Epithelial cell of proximal tubule (primary cell): ENCODE measurements around the gene CRAMP1. TPM values are rescaled to one million over a fixed set of nuclear protein-coding genes. Genes with fewer than 3 reads are reported as not detected.
"Not testable (repeated sequence)": the region's sequence is repeated elsewhere in the genome, so short reads cannot be mapped to it uniquely, and the experiment has no call there.

ENCODE experiments used
- DNase-seq: peaks from one replicate; pipeline ENCODE4 v3.0.0-alpha.2; 2011; ENCODE audit warnings: low read depth
- H3K4me3 ChIP-seq: 2 replicates; pipeline ENCODE4 v1.5.1; 2011; ENCODE audit warnings: low read depth, mild to moderate bottlenecking, low read length
- total RNA-seq: library from RNA; depleted of rRNA; stranded (reverse); fragments of >200 nt; gene quantifications from 2 replicates; pipeline ENCODE4 v1.2.3, GENCODE V29; 2015
- TF ChIP-seq, protein P1 (sequence below): conservative IDR thresholded peaks from 2 replicates; pipeline ENCODE4 v1.5.1; 2012; ENCODE audit warnings: low read depth, mild to moderate bottlenecking, low read length

The CRAMP1 gene
- total RNA-seq, 1 donor from 2014 or later, result 6.9 TPM

DNA sequence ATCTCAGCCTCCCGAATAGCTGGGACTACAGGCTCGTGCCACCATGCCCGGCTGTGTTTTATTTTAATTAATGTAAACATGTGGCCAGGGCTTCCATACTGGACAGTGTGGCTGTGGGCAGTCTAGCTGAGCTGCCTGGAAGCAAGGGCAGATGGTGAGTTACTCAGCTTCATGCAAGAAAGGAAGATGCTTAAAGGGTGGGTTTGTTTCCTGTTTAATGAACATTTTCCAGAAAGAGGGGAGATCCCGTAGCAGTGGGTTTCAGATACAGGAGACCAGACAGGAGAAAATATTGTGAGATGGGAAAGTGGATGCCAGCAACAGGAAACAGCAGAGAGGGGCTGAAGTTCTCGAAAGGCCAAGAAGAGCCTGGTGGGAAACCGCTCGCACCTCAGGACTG, 101.2 kb downstream of the CRAMP1 start:
- no peak for DNase-seq
- TF ChIP-seq, protein P1, sequence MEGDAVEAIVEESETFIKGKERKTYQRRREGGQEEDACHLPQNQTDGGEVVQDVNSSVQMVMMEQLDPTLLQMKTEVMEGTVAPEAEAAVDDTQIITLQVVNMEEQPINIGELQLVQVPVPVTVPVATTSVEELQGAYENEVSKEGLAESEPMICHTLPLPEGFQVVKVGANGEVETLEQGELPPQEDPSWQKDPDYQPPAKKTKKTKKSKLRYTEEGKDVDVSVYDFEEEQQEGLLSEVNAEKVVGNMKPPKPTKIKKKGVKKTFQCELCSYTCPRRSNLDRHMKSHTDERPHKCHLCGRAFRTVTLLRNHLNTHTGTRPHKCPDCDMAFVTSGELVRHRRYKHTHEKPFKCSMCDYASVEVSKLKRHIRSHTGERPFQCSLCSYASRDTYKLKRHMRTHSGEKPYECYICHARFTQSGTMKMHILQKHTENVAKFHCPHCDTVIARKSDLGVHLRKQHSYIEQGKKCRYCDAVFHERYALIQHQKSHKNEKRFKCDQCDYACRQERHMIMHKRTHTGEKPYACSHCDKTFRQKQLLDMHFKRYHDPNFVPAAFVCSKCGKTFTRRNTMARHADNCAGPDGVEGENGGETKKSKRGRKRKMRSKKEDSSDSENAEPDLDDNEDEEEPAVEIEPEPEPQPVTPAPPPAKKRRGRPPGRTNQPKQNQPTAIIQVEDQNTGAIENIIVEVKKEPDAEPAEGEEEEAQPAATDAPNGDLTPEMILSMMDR, result no peak
- H3K4me3 ChIP-seq, result no peak overlapping the region

DNA sequence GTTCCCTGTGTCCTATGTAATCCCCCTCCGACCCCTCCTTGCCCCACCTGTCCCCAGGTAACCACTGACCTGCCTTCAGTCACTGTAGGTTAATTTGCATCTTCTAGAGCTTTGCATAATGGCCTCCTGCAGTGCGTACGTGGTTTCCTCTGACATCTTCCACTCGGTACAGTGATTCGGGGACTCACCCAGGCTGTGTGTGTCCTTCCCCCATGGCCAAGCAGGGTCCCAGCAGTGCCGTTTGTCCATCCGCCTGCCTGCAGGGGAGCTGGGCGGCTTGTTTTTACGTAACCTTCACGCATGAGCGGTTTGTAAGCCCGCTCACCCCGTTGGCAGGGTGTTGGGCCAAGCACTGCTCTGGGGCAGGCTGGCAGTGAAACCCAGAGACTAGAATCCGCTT, 101.8 kb downstream of the CRAMP1 start:
- DNase-seq, result no peak
- H3K4me3 ChIP-seq, result peak overlapping the region; percentile 20
- TF ChIP-seq, protein P1, result no peak

DNA sequence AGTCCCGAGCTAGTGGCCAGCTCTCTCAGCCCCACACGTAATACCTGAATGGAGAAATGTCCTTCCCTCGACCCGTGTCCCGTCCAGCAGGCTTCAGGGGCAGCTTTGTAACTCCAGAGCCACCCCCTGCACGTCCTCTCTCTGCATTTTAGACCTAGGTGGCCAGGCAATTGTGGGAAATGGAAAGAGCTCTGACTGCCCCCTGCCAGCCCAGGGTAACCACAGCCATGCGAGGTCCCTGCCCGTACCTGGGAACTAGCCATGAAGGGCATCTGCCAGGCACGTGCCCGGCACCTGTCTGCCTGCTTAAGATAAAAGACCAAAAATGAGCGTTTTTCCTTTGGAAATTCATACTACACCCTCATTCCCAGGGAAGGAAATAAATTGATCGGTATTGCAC, 103.1 kb downstream of the CRAMP1 start:
- no peak overlapping the region for H3K4me3 ChIP-seq
- no peak for DNase-seq
- TF ChIP-seq, protein P1, result no peak

DNA sequence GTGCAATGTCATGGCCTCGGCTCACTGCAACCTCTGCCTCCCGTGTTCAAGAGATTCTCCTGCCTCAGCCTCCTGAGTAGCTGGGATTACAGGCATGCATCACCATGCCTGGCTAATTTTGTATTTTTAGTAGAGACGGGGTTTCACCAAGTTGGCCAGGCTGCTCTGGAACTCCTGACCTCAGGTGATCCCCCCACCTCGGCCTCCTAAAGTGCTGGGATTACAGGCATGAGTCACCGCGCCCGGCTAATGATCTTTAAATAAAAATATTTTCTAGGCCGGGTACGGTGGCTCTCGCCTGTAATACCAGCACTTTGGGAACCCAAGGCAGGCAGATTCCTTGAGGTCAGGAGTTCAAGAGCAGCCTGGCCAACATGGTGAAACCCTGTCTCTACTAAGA, 106.1 kb downstream of the CRAMP1 start:
- H3K4me3 ChIP-seq, DNase-seq: not testable (repeated sequence)

DNA sequence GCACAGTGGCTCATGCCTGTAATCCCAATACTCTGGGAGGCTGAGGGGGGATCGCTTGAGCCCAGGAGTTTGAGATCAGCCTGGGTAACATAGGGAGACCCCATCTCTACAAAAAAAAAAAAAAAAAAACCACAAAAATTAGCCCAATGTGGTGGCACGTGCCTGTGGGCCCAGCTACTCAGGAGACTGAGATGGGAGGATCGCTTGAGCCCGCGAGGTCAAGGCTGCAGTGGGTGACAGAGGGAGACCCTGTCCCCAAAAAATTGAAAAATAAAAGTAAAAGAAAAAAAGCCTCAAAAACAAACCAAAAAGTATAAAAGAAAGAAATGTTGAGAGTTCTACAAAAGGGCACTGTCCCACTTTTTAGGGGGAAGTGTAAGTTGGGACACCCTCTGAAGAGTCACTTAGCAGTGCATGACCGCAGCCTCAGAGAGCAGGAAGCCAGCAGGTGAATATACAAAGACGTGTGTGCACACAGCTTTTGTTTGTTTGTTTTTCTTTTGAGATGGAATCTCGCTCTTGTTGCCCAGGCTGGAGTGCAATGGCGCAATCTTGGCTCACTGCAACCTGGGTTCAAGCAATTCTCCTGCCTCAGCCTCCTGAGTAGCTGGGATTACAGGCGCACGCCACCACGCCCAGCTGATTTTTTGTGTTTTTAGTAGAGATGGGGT, 107.5 kb downstream of the CRAMP1 start:
- H3K4me3 ChIP-seq, DNase-seq: not testable (repeated sequence)

DNA sequence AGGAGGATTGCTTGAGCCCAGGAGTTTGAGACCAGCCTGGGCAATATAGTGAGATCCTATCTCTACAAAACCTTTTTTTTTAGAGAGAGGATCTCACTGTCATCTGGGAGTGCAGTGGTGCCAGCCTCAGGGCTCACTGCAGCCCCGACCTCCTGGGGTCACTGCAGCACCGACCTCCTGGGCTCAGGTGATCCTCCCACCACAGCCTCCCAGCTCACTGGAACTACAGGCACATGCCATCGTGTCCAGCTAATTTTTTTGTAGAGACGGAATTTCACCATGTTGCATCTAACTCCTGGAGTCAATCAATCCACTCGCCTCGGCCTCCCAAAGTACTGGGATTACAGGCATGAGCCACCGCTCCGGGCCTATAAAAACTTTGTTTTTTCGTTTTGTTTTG, 109.2 kb downstream of the CRAMP1 start:
- H3K4me3 ChIP-seq, result no peak overlapping the region
- TF ChIP-seq, protein P1, result no peak
- no peak for DNase-seq

DNA sequence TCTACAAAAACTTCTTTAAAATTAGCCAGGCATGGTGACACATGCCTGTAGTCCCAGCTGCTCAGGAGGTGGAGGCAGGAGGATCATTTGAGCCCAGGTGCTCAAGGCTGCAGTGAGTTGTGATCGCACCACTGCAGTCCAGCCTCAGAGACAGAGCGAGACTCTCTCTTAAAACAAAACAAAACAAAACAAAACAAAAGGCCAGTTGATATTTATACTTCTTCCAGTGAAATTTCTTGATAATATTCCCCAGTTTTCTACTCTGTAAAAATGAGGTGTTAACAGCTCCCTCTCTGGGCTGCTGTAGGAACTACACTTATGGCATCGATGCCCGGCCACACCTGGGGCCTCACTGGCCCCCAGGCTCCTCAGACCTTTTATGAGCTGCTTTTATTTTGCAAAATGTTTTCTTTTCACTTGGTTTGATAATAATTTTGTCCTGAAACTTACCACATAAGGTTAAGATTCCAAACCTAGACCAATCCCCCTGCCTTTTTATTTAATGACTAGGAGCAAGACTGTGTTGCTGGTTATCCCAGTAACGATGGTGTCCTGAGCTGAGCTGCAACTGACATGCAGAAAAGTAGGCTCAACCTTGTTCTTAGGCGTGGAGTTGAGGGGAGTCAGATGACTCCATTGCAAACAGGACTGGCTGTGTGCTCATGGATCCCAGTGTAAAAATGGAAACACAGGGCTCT, 111.4 kb downstream of the CRAMP1 start:
- no peak overlapping the region for H3K4me3 ChIP-seq
- no peak for DNase-seq
- TF ChIP-seq, protein P1, result peak; percentile 81

DNA sequence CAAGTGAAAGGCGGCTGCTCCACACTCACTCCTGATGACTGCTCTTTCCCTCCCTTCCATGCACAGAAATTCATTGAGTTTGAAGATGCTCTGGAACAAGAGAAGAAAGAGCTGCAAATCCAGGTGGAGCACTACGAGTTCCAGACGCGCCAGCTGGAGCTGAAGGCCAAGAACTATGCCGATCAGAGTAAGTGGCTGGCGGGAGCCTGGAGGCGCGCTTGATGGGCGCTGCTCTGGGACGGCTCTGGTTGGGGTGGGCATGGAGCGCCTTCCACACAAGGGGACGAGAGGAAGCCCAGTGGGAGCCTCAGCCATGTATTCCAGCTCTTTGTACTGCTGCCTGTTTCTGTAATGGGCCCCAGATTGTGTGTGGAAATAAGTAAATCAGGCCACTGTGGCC, 112.3 kb downstream of the CRAMP1 start:
- no peak overlapping the region for H3K4me3 ChIP-seq
- no peak for DNase-seq
- TF ChIP-seq, protein P1, result no peak
